Activated CD4-positive, alpha-beta T cell treated with anti-CD3 and anti-CD28 coated beads, Interleukin-2, amount 10 ng/mL, durations not matched to agents 7 days and 5 days (primary cell): Measurements from ENCODE around the gene NEDD4L. TPM values are rescaled to one million over a fixed set of nuclear protein-coding genes. Genes with fewer than 3 reads are reported as not detected.

ENCODE experiments used
- CTCF ChIA-PET: fragments of 350-600 bp; sonication (Branson Sonifier 250); formaldehyde crosslinking; loops from one replicate; lab custom pipeline; 2021; ENCODE audit warnings: antibody characterized with exemption; lab: Charles Lee
- POLR2A ChIA-PET: fragments of 350-600 bp; sonication (Branson Sonifier 250); formaldehyde crosslinking; loops from one replicate; lab custom pipeline; 2021; ENCODE audit warnings: antibody characterized with exemption; lab: Charles Lee
- DNase-seq: peaks from one replicate; pipeline ENCODE4 v3.0.0-alpha.2; 2020
- H3K27ac Mint-ChIP-seq: one replicate; pipeline ENCODE4 v1.8.0; 2021; ENCODE audit warnings: mild to moderate bottlenecking, moderate library complexity, mixed read lengths
- H3K27me3 Mint-ChIP-seq: one replicate; pipeline ENCODE4 v1.8.0; 2021; ENCODE audit warnings: mixed read lengths
- H3K36me3 Mint-ChIP-seq: one replicate; pipeline ENCODE4 v1.8.0; 2021; ENCODE audit warnings: low read depth, mixed read lengths
- H3K4me1 Mint-ChIP-seq: one replicate; pipeline ENCODE4 v1.8.0; 2021; ENCODE audit warnings: mixed read lengths
- H3K4me3 Mint-ChIP-seq: one replicate; pipeline ENCODE4 v1.8.0; 2021; ENCODE audit warnings: mild to moderate bottlenecking, moderate library complexity, mixed read lengths
- H3K9me3 Mint-ChIP-seq: one replicate; pipeline ENCODE4 v1.8.0; 2021; ENCODE audit warnings: mixed read lengths
- total RNA-seq, 2 experiments: library from RNA; stranded (reverse); gene quantifications; one replicate each; pipeline ENCODE4 v1.2.3, GENCODE V29; 2021

Gene NEDD4L
- total RNA-seq, 2 experiments from 2014 or later: 5.6 to 8.1 TPM

GRCh38 chr18:58104096-58104495, 60.1 kb downstream of the NEDD4L start:
- Mint-ChIP-seq H3K27ac (no peak overlapping the region), H3K9me3 (no peaks in the 10 kb centered on the region), H3K36me3 (no peaks in the 10 kb centered on the region), H3K27me3 (peaks cover 10% of the 10 kb centered on the region), H3K4me3 (no peak overlapping the region), H3K4me1 (peaks cover 2% of the 10 kb centered on the region)
- ChIA-PET POLR2A (no interaction called here), CTCF (interaction anchor here (1.1 kb wide), 1 partner anchor 18 kb away, joined by 3 read pairs; no protein-coding TSS in a partner anchor)
- no peak for DNase-seq

- no peaks in the 10 kb centered on the region for H3K36me3 Mint-ChIP-seq
- H3K27ac Mint-ChIP-seq: no peak overlapping the region
- H3K4me3 Mint-ChIP-seq: no peak overlapping the region
- no peaks in the 10 kb centered on the region for H3K9me3 Mint-ChIP-seq
- ChIA-PET CTCF (no interaction called here), POLR2A (no interaction called here)
- no peak for DNase-seq
- H3K27me3 Mint-ChIP-seq: peaks cover 12% of the 10 kb centered on the region
- peaks cover 2% of the 10 kb centered on the region for H3K4me1 Mint-ChIP-seq
Observed at GRCh38 chr18:58105206-58105887, 61.3 kb downstream of the NEDD4L start.

- ChIA-PET POLR2A (no interaction called here), CTCF (no interaction called here)
- Mint-ChIP-seq H3K27me3 (peaks cover 12% of the 10 kb centered on the region), H3K9me3 (no peaks in the 10 kb centered on the region), H3K27ac (no peak overlapping the region), H3K36me3 (no peaks in the 10 kb centered on the region), H3K4me3 (no peak overlapping the region), H3K4me1 (peaks cover 2% of the 10 kb centered on the region)
- no peak for DNase-seq
Observed at GRCh38 chr18:58105888-58106260, 61.8 kb downstream of the NEDD4L start.

- H3K4me1 Mint-ChIP-seq: peaks cover 2% of the 10 kb centered on the region
- ChIA-PET POLR2A (no interaction called here), CTCF (no interaction called here)
- H3K27ac Mint-ChIP-seq: no peak overlapping the region
- H3K36me3 Mint-ChIP-seq: no peaks in the 10 kb centered on the region
- DNase-seq: no peak
- peaks cover 12% of the 10 kb centered on the region for H3K27me3 Mint-ChIP-seq
- no peak overlapping the region for H3K4me3 Mint-ChIP-seq
- H3K9me3 Mint-ChIP-seq: no peaks in the 10 kb centered on the region
Observed at GRCh38 chr18:58106289-58107070, 62.5 kb downstream of the NEDD4L start.

GRCh38 chr18:58109256-58109655, 65.2 kb downstream of the NEDD4L start:
- Mint-ChIP-seq H3K9me3 (no peaks in the 10 kb centered on the region), H3K4me1 (peaks cover 9% of the 10 kb centered on the region), H3K27ac (no peak overlapping the region), H3K27me3 (peaks cover 3% of the 10 kb centered on the region), H3K4me3 (no peak overlapping the region), H3K36me3 (no peaks in the 10 kb centered on the region)
- no peak for DNase-seq
- CTCF ChIA-PET: no interaction called here
- POLR2A ChIA-PET: no interaction called here

- POLR2A ChIA-PET: no interaction called here
- Mint-ChIP-seq H3K27ac (no peak overlapping the region), H3K27me3 (peaks cover 2% of the 10 kb centered on the region), H3K36me3 (no peaks in the 10 kb centered on the region), H3K4me1 (peaks cover 8% of the 10 kb centered on the region), H3K9me3 (no peaks in the 10 kb centered on the region), H3K4me3 (no peak overlapping the region)
- DNase-seq: no peak
- CTCF ChIA-PET: interaction anchor here (0.6 to 1.9 kb wide), 2 partner anchors 11 to 223 kb away, joined by 3 to 9 read pairs; no protein-coding TSS in a partner anchor
Observed at GRCh38 chr18:58110398-58110797, 66.4 kb downstream of the NEDD4L start.

GRCh38 chr18:58112174-58112573, 68.1 kb downstream of the NEDD4L start:
- Mint-ChIP-seq H3K27ac (no peak overlapping the region), H3K9me3 (no peaks in the 10 kb centered on the region), H3K27me3 (peaks cover 2% of the 10 kb centered on the region), H3K4me1 (peaks cover 8% of the 10 kb centered on the region), H3K4me3 (no peak overlapping the region), H3K36me3 (no peaks in the 10 kb centered on the region)
- ChIA-PET POLR2A (no interaction called here), CTCF (interaction anchor here (1.0 kb wide), 1 partner anchor 10 kb away, joined by 4 read pairs; no protein-coding TSS in a partner anchor)
- no peak for DNase-seq

GRCh38 chr18:58113337-58113736, 69.3 kb downstream of the NEDD4L start:
- H3K27me3 Mint-ChIP-seq: peaks cover 2% of the 10 kb centered on the region
- no peaks in the 10 kb centered on the region for H3K9me3 Mint-ChIP-seq
- CTCF ChIA-PET: interaction anchor here (0.9 to 1.0 kb wide), 2 partner anchors 9 to 75 kb away, joined by 3 to 4 read pairs; no protein-coding TSS in a partner anchor
- no peak overlapping the region for H3K4me3 Mint-ChIP-seq
- H3K4me1 Mint-ChIP-seq: peaks cover 8% of the 10 kb centered on the region
- POLR2A ChIA-PET: no interaction called here
- no peaks in the 10 kb centered on the region for H3K36me3 Mint-ChIP-seq
- DNase-seq: no peak
- no peak overlapping the region for H3K27ac Mint-ChIP-seq

GRCh38 chr18:58114766-58115165, 70.7 kb downstream of the NEDD4L start:
- Mint-ChIP-seq H3K4me1 (peaks cover 8% of the 10 kb centered on the region), H3K27ac (no peak overlapping the region), H3K36me3 (no peaks in the 10 kb centered on the region), H3K9me3 (no peaks in the 10 kb centered on the region), H3K27me3 (no peaks in the 10 kb centered on the region), H3K4me3 (no peak overlapping the region)
- CTCF ChIA-PET: no interaction called here
- no peak for DNase-seq
- POLR2A ChIA-PET: no interaction called here

- POLR2A ChIA-PET: no interaction called here
- CTCF ChIA-PET: interaction anchor here (0.6 kb wide), 1 partner anchor 43 kb away, joined by 4 read pairs; no protein-coding TSS in a partner anchor
- Mint-ChIP-seq H3K9me3 (no peaks in the 10 kb centered on the region), H3K4me1 (peaks cover 8% of the 10 kb centered on the region), H3K27me3 (no peaks in the 10 kb centered on the region), H3K4me3 (no peak overlapping the region), H3K27ac (no peak overlapping the region), H3K36me3 (no peaks in the 10 kb centered on the region)
- no peak for DNase-seq
Observed at GRCh38 chr18:58116818-58117217, 72.8 kb downstream of the NEDD4L start.

GRCh38 chr18:58117786-58118403, 73.9 kb downstream of the NEDD4L start:
- Mint-ChIP-seq H3K27me3 (no peaks in the 10 kb centered on the region), H3K4me3 (no peak overlapping the region), H3K36me3 (no peaks in the 10 kb centered on the region), H3K9me3 (no peaks in the 10 kb centered on the region), H3K4me1 (peaks cover 8% of the 10 kb centered on the region), H3K27ac (no peak overlapping the region)
- DNase-seq: no peak
- POLR2A ChIA-PET: no interaction called here
- CTCF ChIA-PET: interaction anchor here (1.7 kb wide), 1 partner anchor 74 kb away, joined by 6 read pairs; the partner anchor contains the start of gene NEDD4L

GRCh38 chr18:58118536-58118935, 74.5 kb downstream of the NEDD4L start:
- no peak overlapping the region for H3K27ac Mint-ChIP-seq
- no peaks in the 10 kb centered on the region for H3K36me3 Mint-ChIP-seq
- no peaks in the 10 kb centered on the region for H3K27me3 Mint-ChIP-seq
- no peaks in the 10 kb centered on the region for H3K9me3 Mint-ChIP-seq
- CTCF ChIA-PET: interaction anchor here (1.7 kb wide), 1 partner anchor 75 kb away, joined by 6 read pairs; the partner anchor contains the start of gene NEDD4L
- POLR2A ChIA-PET: no interaction called here
- H3K4me3 Mint-ChIP-seq: no peak overlapping the region
- DNase-seq: no peak
- H3K4me1 Mint-ChIP-seq: peaks cover 7% of the 10 kb centered on the region

- Mint-ChIP-seq H3K9me3 (no peaks in the 10 kb centered on the region), H3K36me3 (no peaks in the 10 kb centered on the region), H3K4me1 (peaks cover 12% of the 10 kb centered on the region), H3K4me3 (no peak overlapping the region), H3K27ac (no peak overlapping the region), H3K27me3 (no peaks in the 10 kb centered on the region)
- ChIA-PET POLR2A (no interaction called here), CTCF (no interaction called here)
- DNase-seq: no peak
Observed at GRCh38 chr18:58119819-58120218, 75.8 kb downstream of the NEDD4L start.
